OCI-LY7 (cell line): Measurements from ENCODE around the gene TRPC1. TPM values are rescaled to one million over a fixed set of nuclear protein-coding genes. Genes with fewer than 3 reads are reported as not detected.
"Not testable (repeated sequence)": the region's sequence is repeated elsewhere in the genome, so short reads cannot be mapped to it uniquely, and the experiment has no call there.

Source experiments
- BruUV-seq: library from RNA; stranded (reverse); fragments of 400-500 nt; replicated peaks from 2 replicates; lab custom pipeline; 2021; lab: Mats Ljungman, UMichigan
- CTCF ChIA-PET: fragments of 300-600 bp; sonication (Branson Sonifier 250); formaldehyde crosslinking; loops from one replicate; lab custom pipeline; 2022; ENCODE audit warnings: antibody characterized with exemption; ENCODE audit not compliant: unreplicated experiment; lab: Charles Lee
- POLR2A ChIA-PET: fragments of 300-600 bp; sonication (Branson Sonifier 250); formaldehyde crosslinking; loops from one replicate; lab custom pipeline; 2022; ENCODE audit warnings: antibody characterized with exemption; lab: Charles Lee
- DNase-seq: peaks from one replicate; pipeline ENCODE4 v3.0.0-alpha.2; 2015; ENCODE audit warnings: low spot score
- H2AFZ ChIP-seq: fragments of 200-600 bp; sonication (generic), shearing (Covaris generic); 2 replicates; pipeline ENCODE4 v1.6.1; 2014; ENCODE audit warnings: mild to moderate bottlenecking, antibody characterized with exemption, low read length, moderate library complexity
- H3K27ac ChIP-seq: fragments of 200-600 bp; sonication (generic); 2 replicates; pipeline ENCODE4 v1.5.1; 2014; ENCODE audit warnings: mixed run types, low read depth, mild to moderate bottlenecking, moderate library complexity, low read length, inconsistent platforms; ENCODE audit not compliant: poor library complexity, severe bottlenecking
- H3K36me3 ChIP-seq: fragments of 200-600 bp; sonication (generic); 2 replicates; pipeline ENCODE4 v1.6.1; 2014; ENCODE audit warnings: mild to moderate bottlenecking, antibody characterized with exemption, low read length, moderate library complexity, mixed read lengths; ENCODE audit not compliant: insufficient read depth
- H3K4me1 ChIP-seq: fragments of 200-600 bp; sonication (generic); 2 replicates; pipeline ENCODE4 v1.5.1; 2014; ENCODE audit warnings: mild to moderate bottlenecking, low read length; ENCODE audit not compliant: insufficient read depth, poor library complexity, severe bottlenecking
- H3K4me2 ChIP-seq: fragments of 200-600 bp; sonication (generic); 2 replicates; pipeline ENCODE4 v1.6.1; 2014; ENCODE audit warnings: mild to moderate bottlenecking, low read length
- H3K4me3 ChIP-seq: fragments of 200-600 bp; sonication (generic); 2 replicates; pipeline ENCODE4 v1.5.1; 2014; ENCODE audit warnings: mild to moderate bottlenecking, low read depth, low read length; ENCODE audit not compliant: poor library complexity, severe bottlenecking
- H3K79me2 ChIP-seq: fragments of 200-600 bp; sonication (generic); 2 replicates; pipeline ENCODE4 v1.6.1; 2016; ENCODE audit warnings: low read depth, mild to moderate bottlenecking, low read length, moderate library complexity, mixed read lengths; ENCODE audit not compliant: insufficient read depth
- H3K9me2 ChIP-seq: fragments of 200-600 bp; sonication (generic); 2 replicates; pipeline ENCODE4 v1.6.1; 2016; ENCODE audit warnings: mild to moderate bottlenecking, low read length, mixed read lengths; ENCODE audit not compliant: insufficient read depth
- H3K9me3 ChIP-seq: fragments of 200-600 bp; sonication (generic); 2 replicates; pipeline ENCODE4 v1.6.1; 2014; ENCODE audit warnings: mild to moderate bottlenecking, mixed run types, low read length, mixed read lengths
- H4K20me1 ChIP-seq: fragments of 200-600 bp; sonication (generic); 2 replicates; pipeline ENCODE4 v1.6.1; 2014; ENCODE audit warnings: mild to moderate bottlenecking, antibody characterized with exemption, low read length, moderate library complexity, mixed read lengths; ENCODE audit not compliant: insufficient read depth
- CTCF ChIP-seq: fragments of 200-600 bp; sonication (generic); conservative IDR thresholded peaks from 2 replicates; pipeline ENCODE4 v1.5.1; 2014; ENCODE audit warnings: mild to moderate bottlenecking, antibody characterized with exemption, low read length, moderate library complexity, mixed read lengths
- EZH2phosphoT487 ChIP-seq: fragments of 200-600 bp; sonication (generic); IDR thresholded peaks from 2 replicates; pipeline ENCODE4 v1.6.1; 2018; ENCODE audit warnings: low read depth, borderline replicate concordance, mild to moderate bottlenecking, mixed run types, antibody characterized with exemption, low read length, moderate library complexity, mixed read lengths
- intact Hi-C: fragments of 100-400 bp; cut with micrococcal nuclease; formaldehyde crosslinking; loops from one replicate; pipeline ENCODE4 v1.10.0; 2022; ENCODE audit not compliant: unreplicated experiment
- total RNA-seq, 2 experiments: library from RNA; depleted of rRNA in 1 of 2; stranded (reverse); fragments of >200 nt in 1 of 2; shearing (Covaris generic) in 1 of 2; gene quantifications; 2 replicates each; pipeline ENCODE4 v1.2.3, GENCODE V29; 2014 to 2022

TRPC1 gene
- total RNA-seq, 2 experiments from 2014 or later, result 0.60 to 0.74 TPM

GRCh38 chr3:142706321-142707127 lies 17.3 kb upstream of the TRPC1 start:
- Histone ChIP-seq H3K79me2 (no peaks in the 10 kb centered on the region), H3K9me2 (no peaks in the 10 kb centered on the region), H4K20me1 (no peaks in the 10 kb centered on the region), H3K4me3 (no peak overlapping the region), H3K4me2 (no peak overlapping the region), H3K36me3 (no peaks in the 10 kb centered on the region), H3K9me3 (no peaks in the 10 kb centered on the region), H3K4me1 (no peaks in the 10 kb centered on the region), H2AFZ (no peak overlapping the region), H3K27ac (no peak overlapping the region)
- ChIA-PET POLR2A (interaction anchor here (0.6 kb wide), 2 partner anchors 107 to 261 kb away, joined by 3 to 6 read pairs; no protein-coding TSS in a partner anchor), CTCF (no interaction called here)
- DNase-seq, result no peak
- intact Hi-C loops, result no loop called here
- TF ChIP-seq CTCF, result no peak
- no peak for TF ChIP-seq EZH2phosphoT487
- no TSS peak for BruUV-seq

GRCh38 chr3:142709207-142709606 lies 14.6 kb upstream of the TRPC1 start:
- Histone ChIP-seq H3K36me3 (no peaks in the 10 kb centered on the region), H2AFZ (no peak overlapping the region), H3K4me3 (no peak overlapping the region), H3K9me3 (no peaks in the 10 kb centered on the region), H4K20me1 (no peaks in the 10 kb centered on the region), H3K4me1 (no peaks in the 10 kb centered on the region), H3K79me2 (no peaks in the 10 kb centered on the region), H3K4me2 (no peak overlapping the region), H3K27ac (no peak overlapping the region), H3K9me2 (no peaks in the 10 kb centered on the region)
- no TSS peak for BruUV-seq
- CTCF ChIA-PET, result no interaction called here
- TF ChIP-seq EZH2phosphoT487 (no peak), CTCF (no peak)
- POLR2A ChIA-PET, result no interaction called here
- no peak for DNase-seq
- intact Hi-C loops, result no loop called here

- H4K20me1 ChIP-seq, H3K79me2 ChIP-seq, H3K9me2 ChIP-seq, H3K27ac ChIP-seq, H3K4me3 ChIP-seq, H3K4me1 ChIP-seq, H2AFZ ChIP-seq, DNase-seq, POLR2A ChIA-PET, BruUV-seq, intact Hi-C loops, H3K36me3 ChIP-seq, CTCF ChIA-PET, H3K4me2 ChIP-seq, H3K9me3 ChIP-seq: not testable (repeated sequence)
Observed at GRCh38 chr3:142714882-142715281, 9.0 kb upstream of the TRPC1 start.
